Measurements from ENCODE around the gene SEC61B.

SEC61B gene

GRCh38 chr9:99257723-99258389 is 35.8 kb downstream of the SEC61B start:
- no peak for DNase-seq (ENCODE audit: low read depth)

GRCh38 chr9:99259231-99259918 is 37.3 kb downstream of the SEC61B start:
- no peak for TF ChIP-seq CTCF (IDR thresholded peaks at IDR 0.05; ENCODE audit: control insufficient read depth, insufficient read depth, low read depth, low read length, missing control alignments)
- no peak overlapping the region; the same call in 1 of the 2 replicates for H3K4me3 ChIP-seq (ENCODE audit: control insufficient read depth, low read depth, low read length)
- DNase-seq (ENCODE audit: low read depth): no peak

More at GRCh38 chr9:99257723-99258389, 35.8 kb downstream of the SEC61B start:
- TF ChIP-seq CTCF (IDR thresholded peaks at IDR 0.05; ENCODE audit: control insufficient read depth, insufficient read depth, low read depth, low read length, missing control alignments): no peak
- no peak overlapping the region for H3K4me3 ChIP-seq (ENCODE audit: control insufficient read depth, low read depth, low read length)

GRCh38 chr9:99261923-99262322 is 39.8 kb downstream of the SEC61B start:
- H3K4me3 ChIP-seq (ENCODE audit: control insufficient read depth, low read depth, low read length): no peak overlapping the region
- no peak for DNase-seq (ENCODE audit: low read depth)
- no peak for TF ChIP-seq CTCF (IDR thresholded peaks at IDR 0.05; ENCODE audit: control insufficient read depth, insufficient read depth, low read depth, low read length, missing control alignments)

GRCh38 chr9:99262949-99263418 is 40.9 kb downstream of the SEC61B start:
- no peak overlapping the region for H3K4me3 ChIP-seq (ENCODE audit: control insufficient read depth, low read depth, low read length)
- TF ChIP-seq CTCF (IDR thresholded peaks at IDR 0.05; ENCODE audit: control insufficient read depth, insufficient read depth, low read depth, low read length, missing control alignments): no peak
- no peak for DNase-seq (ENCODE audit: low read depth)

GRCh38 chr9:99264070-99264680 is 42.1 kb downstream of the SEC61B start:
- no peak overlapping the region for H3K4me3 ChIP-seq (ENCODE audit: control insufficient read depth, low read depth, low read length)
- peak; percentile 52 for TF ChIP-seq CTCF (IDR thresholded peaks at IDR 0.05; ENCODE audit: control insufficient read depth, insufficient read depth, low read depth, low read length, missing control alignments)
- no peak for DNase-seq (ENCODE audit: low read depth)

- DNase-seq (ENCODE audit: low read depth): no peak
- TF ChIP-seq CTCF (IDR thresholded peaks at IDR 0.05; ENCODE audit: control insufficient read depth, insufficient read depth, low read depth, low read length, missing control alignments): no peak
- H3K4me3 ChIP-seq (ENCODE audit: control insufficient read depth, low read depth, low read length): no peak overlapping the region
Observed at GRCh38 chr9:99265691-99266090, 43.6 kb downstream of the SEC61B start.

Measured in AG09309 (cell line).